Hepatocyte (in vitro differentiated cells): ENCODE data around the gene NCS1. TPM values are rescaled to one million over a fixed set of nuclear protein-coding genes. Genes with fewer than 3 reads are reported as not detected.
A peak's percentile ranks its signal among the peaks of the same experiment; 100 is the strongest.

ENCODE experiments used
- DNase-seq: peaks from one replicate; pipeline ENCODE4 v3.0.0-alpha.2; 2016; ENCODE audit warnings: low spot score
- H2AFZ ChIP-seq: fragments of 200-600 bp; sonication (generic); 2 replicates; pipeline ENCODE4 v1.6.0; 2016; ENCODE audit warnings: antibody characterized with exemption, mild to moderate bottlenecking
- H3K27ac ChIP-seq: fragments of 200-600 bp; sonication (generic); 2 replicates; pipeline ENCODE4 v1.5.1; 2016; ENCODE audit warnings: mild to moderate bottlenecking
- H3K27me3 ChIP-seq: fragments of 200-600 bp; sonication (generic); 2 replicates; pipeline ENCODE4 v1.6.1; 2016
- H3K36me3 ChIP-seq: fragments of 200-600 bp; sonication (generic); replicated peaks from 2 replicates; pipeline ENCODE4 v1.5.1; 2016; ENCODE audit warnings: low read depth; ENCODE audit not compliant: insufficient read depth
- H3K4me1 ChIP-seq: fragments of 200-600 bp; sonication (generic); 2 replicates; pipeline ENCODE4 v1.5.1; 2016; ENCODE audit warnings: mild to moderate bottlenecking, moderate library complexity; ENCODE audit not compliant: insufficient read depth
- H3K4me2 ChIP-seq: fragments of 200-600 bp; sonication (generic); 2 replicates; pipeline ENCODE4 v1.6.0; 2016
- H3K4me3 ChIP-seq: fragments of 200-600 bp; sonication (generic); 2 replicates; pipeline ENCODE4 v1.5.1; 2016; ENCODE audit warnings: mild to moderate bottlenecking
- H3K79me2 ChIP-seq: fragments of 200-600 bp; sonication (generic); 2 replicates; pipeline ENCODE4 v1.6.0; 2017; ENCODE audit warnings: mild to moderate bottlenecking
- H3K9me2 ChIP-seq: fragments of 200-600 bp; sonication (generic); replicated peaks from 2 replicates; pipeline ENCODE4 v1.6.0; 2017; ENCODE audit warnings: mild to moderate bottlenecking; ENCODE audit not compliant: insufficient read depth
- H3K9me3 ChIP-seq: fragments of 200-600 bp; sonication (generic); 2 replicates; pipeline ENCODE4 v1.5.1; 2016; ENCODE audit warnings: low read depth, mild to moderate bottlenecking
- H4K20me1 ChIP-seq: fragments of 200-600 bp; sonication (generic); 2 replicates; pipeline ENCODE4 v1.6.0; 2016; ENCODE audit warnings: mild to moderate bottlenecking; ENCODE audit not compliant: insufficient read depth, poor library complexity, severe bottlenecking
- EZH2 ChIP-seq: fragments of 200-600 bp; sonication (generic); IDR thresholded peaks from 2 replicates; pipeline ENCODE4 v1.6.1; 2016; ENCODE audit warnings: antibody characterized with exemption, mild to moderate bottlenecking, borderline replicate concordance
- EZH2phosphoT487 ChIP-seq: fragments of 200-600 bp; sonication (generic); IDR thresholded peaks from one replicate; pipeline ENCODE4 v1.6.1; 2018; ENCODE audit warnings: antibody characterized with exemption, mild to moderate bottlenecking, low read depth, moderate library complexity; ENCODE audit not compliant: unreplicated experiment, severe bottlenecking
- WGBS: methylation state at CpG from one replicate; pipeline ENCODE4 v1.1.6; 2016; ENCODE audit warnings: low lambda C conversion rate; ENCODE audit errors: missing lambda C conversion rate; 5-methylcytosine and 5-hydroxymethylcytosine counted together
- polyA plus RNA-seq: library from polyadenylated mRNA; unstranded; fragments of >200 nt; fragmentation: Nextera tagmentation; extraction: Ambion mirVana; gene quantifications from 2 replicates; pipeline ENCODE4 v1.2.1, GENCODE V29; 2016
- total RNA-seq: library from RNA; depleted of rRNA; stranded (reverse); fragments of >200 nt; gene quantifications from 2 replicates; pipeline ENCODE4 v1.2.3, GENCODE V29; 2014
- TF ChIP-seq, protein P1 (sequence below): fragments of 200-600 bp; sonication (generic); IDR thresholded peaks from 2 replicates; pipeline ENCODE4 v1.5.1; 2016; ENCODE audit warnings: antibody characterized with exemption, mild to moderate bottlenecking; ENCODE audit not compliant: poor library complexity

NCS1 gene
- total and polyA plus RNA-seq, 2 experiments from 2014 or later, result 16.8 to 25.3 TPM

DNA sequence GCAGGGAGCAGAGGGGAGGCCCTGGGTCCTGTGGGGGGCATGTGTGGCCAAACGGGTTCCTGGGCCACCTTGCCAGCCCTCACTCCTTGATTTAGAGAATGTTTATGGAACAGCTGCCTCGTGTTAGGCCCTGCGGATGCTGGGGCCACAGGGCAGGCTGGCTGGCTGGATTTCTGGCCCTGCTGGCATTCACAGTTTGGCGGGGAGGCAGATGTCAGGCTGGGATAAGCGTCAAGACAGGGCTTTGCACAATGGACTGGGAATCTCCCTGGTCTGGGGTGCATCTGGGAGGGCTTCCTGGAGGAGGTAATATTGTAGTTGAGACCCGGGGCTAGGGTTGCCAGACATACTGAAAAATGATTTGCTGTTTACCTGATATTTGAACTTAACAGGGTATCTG, 13.8 kb downstream of the NCS1 start:
- Histone ChIP-seq H3K27ac (peak overlapping the region; percentile 71), H3K27me3 (no peaks in the 10 kb centered on the region), H3K79me2 (peaks cover 67% of the 10 kb centered on the region), H4K20me1 (no peaks in the 10 kb centered on the region), H3K9me2 (no peaks in the 10 kb centered on the region), H3K4me2 (peak overlapping the region; percentile 78), H3K9me3 (no peaks in the 10 kb centered on the region), H3K4me1 (peaks cover 37% of the 10 kb centered on the region), H2AFZ (no peak overlapping the region), H3K4me3 (no peak overlapping the region), H3K36me3 (no peaks in the 10 kb centered on the region)
- WGBS, result 72% methylated on average over 6 of the region's 6 CpGs
- TF ChIP-seq, protein P1, sequence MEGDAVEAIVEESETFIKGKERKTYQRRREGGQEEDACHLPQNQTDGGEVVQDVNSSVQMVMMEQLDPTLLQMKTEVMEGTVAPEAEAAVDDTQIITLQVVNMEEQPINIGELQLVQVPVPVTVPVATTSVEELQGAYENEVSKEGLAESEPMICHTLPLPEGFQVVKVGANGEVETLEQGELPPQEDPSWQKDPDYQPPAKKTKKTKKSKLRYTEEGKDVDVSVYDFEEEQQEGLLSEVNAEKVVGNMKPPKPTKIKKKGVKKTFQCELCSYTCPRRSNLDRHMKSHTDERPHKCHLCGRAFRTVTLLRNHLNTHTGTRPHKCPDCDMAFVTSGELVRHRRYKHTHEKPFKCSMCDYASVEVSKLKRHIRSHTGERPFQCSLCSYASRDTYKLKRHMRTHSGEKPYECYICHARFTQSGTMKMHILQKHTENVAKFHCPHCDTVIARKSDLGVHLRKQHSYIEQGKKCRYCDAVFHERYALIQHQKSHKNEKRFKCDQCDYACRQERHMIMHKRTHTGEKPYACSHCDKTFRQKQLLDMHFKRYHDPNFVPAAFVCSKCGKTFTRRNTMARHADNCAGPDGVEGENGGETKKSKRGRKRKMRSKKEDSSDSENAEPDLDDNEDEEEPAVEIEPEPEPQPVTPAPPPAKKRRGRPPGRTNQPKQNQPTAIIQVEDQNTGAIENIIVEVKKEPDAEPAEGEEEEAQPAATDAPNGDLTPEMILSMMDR, result no peak
- TF ChIP-seq EZH2phosphoT487 (no peak), EZH2 (no peak)
- DNase-seq, result no peak

DNA sequence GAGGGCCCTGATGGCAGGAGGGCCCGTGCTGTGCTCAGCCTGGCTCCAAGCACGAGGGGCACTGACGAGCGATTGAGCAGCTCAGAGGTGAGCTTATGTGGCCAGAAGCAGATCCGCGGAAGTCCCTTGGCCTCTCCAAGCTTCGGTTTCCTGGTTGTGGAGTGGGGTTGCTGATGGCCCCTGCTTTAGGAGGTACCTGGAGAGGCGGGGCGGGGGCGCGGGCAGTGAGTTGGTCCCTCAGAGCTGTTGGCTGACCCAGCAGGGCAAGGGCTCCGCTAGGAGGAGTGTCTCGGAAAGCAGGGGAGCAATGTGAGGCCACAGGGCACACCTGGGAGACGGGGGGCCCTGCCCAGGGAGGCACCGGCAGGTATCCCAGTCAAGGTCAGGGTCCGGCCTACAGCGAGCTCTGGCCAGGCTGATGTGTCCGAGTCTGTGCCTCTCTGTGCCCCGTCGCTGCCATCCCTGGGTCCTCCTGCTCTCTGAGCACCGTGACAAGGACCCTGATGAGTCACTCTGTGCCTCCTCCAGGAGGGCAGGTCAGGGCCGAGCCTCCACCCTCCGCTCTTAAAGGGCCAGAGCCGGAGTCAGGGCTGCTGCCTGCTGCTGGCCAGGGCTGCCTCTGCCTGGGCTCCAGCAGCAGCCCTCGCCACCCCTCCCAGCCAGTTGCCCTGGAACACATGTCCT, 14.8 kb downstream of the NCS1 start:
- H3K4me1 ChIP-seq, result peaks cover 37% of the 10 kb centered on the region
- H3K36me3 ChIP-seq, result no peaks in the 10 kb centered on the region
- H3K4me2 ChIP-seq, result peak overlapping the region; percentile 78
- H3K27me3 ChIP-seq, result no peaks in the 10 kb centered on the region
- peak; percentile 87 for DNase-seq
- no peaks in the 10 kb centered on the region for H4K20me1 ChIP-seq
- H3K9me2 ChIP-seq, result no peaks in the 10 kb centered on the region
- WGBS, result 64% methylated on average over 21 of the region's 25 CpGs
- TF ChIP-seq EZH2, result no peak
- TF ChIP-seq, protein P1, result no peak
- TF ChIP-seq EZH2phosphoT487, result no peak
- peak overlapping the region; percentile 71 for H3K27ac ChIP-seq
- no peak overlapping the region for H3K4me3 ChIP-seq
- H2AFZ ChIP-seq, result no peak overlapping the region
- no peaks in the 10 kb centered on the region for H3K9me3 ChIP-seq
- peaks cover 66% of the 10 kb centered on the region for H3K79me2 ChIP-seq

DNA sequence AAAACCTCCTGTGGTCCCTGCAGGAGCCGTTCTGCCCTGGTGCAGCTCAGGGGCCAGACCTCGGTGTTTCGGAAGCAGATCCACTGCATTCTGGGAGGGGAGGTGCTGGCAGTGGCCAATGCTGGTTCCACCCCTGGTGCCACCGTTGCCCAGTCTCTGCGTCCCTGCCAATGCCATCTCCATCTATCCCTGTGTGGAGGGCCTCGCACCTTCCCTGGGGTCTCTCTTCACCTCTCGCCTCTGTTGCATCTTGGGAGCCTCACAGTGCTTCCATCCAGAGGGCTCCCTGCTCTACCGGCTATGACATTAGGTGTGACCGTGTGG, 15.3 kb downstream of the NCS1 start:
- Histone ChIP-seq H4K20me1 (no peaks in the 10 kb centered on the region), H3K4me2 (peak overlapping the region; percentile 78), H3K4me3 (no peak overlapping the region), H3K79me2 (peaks cover 68% of the 10 kb centered on the region), H3K4me1 (peaks cover 37% of the 10 kb centered on the region), H3K36me3 (no peaks in the 10 kb centered on the region), H2AFZ (no peak overlapping the region), H3K27me3 (no peaks in the 10 kb centered on the region), H3K27ac (peak overlapping the region; percentile 20), H3K9me3 (no peaks in the 10 kb centered on the region), H3K9me2 (no peaks in the 10 kb centered on the region)
- WGBS, result 83% methylated on average over 9 of the region's 9 CpGs
- no peak for DNase-seq
- TF ChIP-seq EZH2 (no peak), EZH2phosphoT487 (no peak)
- TF ChIP-seq, protein P1, result no peak
